ENCODE measurements around the gene PIK3IP1.
"Not testable (repeated sequence)": the region's sequence is repeated elsewhere in the genome, so short reads cannot be mapped to it uniquely, and the experiment has no call there.

The PIK3IP1 gene, protein sequence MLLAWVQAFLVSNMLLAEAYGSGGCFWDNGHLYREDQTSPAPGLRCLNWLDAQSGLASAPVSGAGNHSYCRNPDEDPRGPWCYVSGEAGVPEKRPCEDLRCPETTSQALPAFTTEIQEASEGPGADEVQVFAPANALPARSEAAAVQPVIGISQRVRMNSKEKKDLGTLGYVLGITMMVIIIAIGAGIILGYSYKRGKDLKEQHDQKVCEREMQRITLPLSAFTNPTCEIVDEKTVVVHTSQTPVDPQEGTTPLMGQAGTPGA

DNA sequence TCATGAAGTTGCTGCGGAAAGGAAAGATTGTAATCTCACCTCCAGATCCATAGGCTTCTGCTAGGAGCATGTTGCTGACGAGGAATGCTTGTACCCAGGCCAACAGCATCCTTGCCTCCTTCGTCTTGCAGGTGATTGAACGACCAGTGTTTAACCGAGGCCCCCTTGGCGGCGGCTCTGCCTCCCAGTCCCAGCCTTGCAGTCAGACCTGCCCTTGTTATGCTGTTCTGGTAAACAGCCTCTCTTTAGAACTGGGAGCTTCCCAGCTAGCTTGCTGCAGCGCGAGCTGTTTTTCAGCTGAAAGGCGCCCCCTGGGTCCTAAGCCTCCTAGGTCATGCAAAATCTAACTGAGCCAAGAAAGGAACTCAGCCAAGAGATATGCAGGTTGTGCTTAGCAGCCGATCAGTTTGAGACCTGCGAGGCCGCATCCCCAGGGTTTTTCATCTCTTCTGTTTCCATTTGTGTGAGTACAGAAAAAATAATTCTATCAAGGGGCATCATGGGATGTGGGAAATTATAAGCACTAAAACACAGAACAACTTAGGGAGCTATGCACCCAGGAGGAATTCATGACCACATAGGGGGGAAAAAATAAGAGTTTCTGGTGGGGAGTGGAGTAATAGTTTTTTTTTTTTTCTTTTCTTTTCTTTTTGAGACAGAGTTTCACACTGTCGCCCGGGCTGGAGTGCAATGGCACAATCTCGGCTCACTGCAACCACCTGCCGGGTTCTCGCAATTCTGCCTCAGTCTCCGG is at the start of gene PIK3IP1:
Gene PIK3IP1 (minus strand): TSS at position 253 of the 754 bp plus-strand sequence. CDS start 144 bp downstream, at position 109.
- DNase-seq = peak; percentile 76

DNA sequence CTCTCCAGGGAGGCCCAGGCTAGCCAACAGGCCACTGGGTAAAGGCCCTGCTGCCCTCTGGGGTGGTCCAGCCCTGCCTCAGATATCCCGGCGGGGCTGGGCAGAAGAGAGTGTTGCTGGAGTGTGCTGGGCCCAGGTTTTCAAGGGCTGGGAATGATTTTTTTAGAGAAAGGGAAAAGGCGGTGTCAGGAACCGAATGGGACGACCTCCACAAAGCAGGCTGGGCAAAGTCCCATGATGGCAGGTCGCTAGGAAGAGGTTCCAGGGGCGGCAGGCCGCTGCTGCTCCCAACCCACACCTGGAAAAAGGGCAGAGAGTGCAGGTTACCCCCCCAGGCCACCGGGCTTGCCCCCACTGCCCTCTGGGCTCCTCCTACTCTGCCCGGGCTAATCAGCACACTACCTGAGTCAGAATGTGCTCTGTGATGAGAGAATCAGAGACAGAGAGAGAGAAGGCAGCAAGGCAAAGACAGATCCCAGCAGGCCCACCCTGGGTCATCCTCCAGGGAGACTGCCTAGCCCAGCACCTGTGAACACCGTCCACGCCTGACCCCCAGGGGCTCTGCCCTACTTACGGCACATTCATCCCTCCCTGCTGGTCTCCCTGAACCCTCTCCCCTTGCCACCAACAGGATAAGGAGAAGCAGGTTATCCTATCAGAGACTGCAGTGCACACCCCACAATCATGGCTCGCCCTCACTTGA is 49.2 kb upstream of the PIK3IP1 start:
- DNase-seq = no peak

DNA sequence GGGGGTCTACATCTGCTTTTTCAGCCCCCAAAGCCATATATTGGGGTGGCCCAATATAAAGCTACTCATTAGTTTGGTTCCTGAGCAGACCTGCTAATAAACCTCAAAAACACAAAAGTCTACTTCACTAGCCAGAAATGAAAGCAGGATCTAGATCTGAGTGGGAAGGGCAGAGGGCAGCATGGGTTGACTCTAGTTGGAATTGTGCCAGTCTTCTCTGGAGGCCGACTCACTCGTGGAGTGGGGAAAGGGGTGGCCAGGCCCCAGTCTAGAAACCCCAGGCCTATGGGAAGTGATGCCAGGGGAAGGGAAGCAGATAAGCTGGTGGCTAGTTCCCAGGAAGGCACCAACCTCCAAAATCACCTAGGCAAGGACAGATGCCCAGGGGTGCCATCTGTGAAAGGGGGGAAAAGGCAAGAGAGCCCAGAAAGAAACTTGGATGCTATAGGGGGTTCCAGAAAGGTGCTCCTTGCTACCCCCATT is 48.5 kb upstream of the PIK3IP1 start:
- no peak for DNase-seq

DNA sequence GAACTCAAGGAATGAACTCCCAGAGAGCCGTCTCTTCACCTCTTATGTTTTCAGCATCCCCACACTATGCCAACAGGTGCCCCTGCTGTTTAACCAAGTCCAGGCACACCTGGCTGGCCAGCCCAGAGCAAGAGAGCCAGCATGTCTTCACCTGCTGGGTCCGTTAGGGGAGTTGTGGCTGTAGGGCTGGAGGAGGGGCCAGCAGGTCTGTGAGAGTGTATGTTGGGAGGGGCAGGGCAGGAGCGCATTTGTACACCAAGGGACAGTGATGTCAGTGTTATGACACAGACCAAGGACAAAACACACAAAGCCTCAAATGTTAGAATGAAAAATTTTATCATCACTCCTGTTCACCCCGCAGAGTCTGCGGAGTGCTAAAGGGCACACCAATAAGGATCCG is 48.1 kb upstream of the PIK3IP1 start:
- DNase-seq = no peak

DNA sequence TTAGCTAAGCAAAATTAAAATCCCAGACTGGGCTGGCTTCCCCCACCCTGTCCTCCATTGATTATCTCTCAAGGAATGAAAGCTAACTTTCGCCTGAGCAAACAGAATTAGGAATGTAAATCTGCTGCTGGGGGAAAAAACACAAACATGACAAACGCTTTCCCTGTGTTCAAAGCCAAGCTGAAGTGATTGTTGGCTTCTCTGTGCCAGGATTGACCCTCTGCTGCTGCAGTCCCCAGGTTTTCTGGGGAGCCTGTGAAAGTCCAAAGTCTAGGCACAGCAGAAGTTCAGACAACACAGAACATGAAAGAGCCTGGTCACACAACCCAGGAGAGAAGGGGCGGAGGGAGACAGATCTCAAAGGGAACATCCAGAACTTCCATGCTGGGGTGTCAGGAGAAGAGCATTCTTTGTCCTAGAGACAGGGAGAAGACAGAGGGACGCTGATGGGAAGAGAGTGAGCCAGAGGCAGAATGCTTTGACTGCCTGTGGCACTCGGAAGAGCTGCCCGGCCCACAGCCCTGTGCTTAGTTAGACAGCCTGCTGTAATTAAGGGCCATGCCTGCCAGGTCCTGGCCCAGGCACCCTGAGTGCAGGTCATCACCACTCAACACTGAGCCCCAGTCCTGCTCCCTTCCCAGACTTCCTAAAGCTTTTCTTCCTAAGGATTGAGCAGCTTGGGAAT is 47.0 kb upstream of the PIK3IP1 start:
- DNase-seq = no peak

DNA sequence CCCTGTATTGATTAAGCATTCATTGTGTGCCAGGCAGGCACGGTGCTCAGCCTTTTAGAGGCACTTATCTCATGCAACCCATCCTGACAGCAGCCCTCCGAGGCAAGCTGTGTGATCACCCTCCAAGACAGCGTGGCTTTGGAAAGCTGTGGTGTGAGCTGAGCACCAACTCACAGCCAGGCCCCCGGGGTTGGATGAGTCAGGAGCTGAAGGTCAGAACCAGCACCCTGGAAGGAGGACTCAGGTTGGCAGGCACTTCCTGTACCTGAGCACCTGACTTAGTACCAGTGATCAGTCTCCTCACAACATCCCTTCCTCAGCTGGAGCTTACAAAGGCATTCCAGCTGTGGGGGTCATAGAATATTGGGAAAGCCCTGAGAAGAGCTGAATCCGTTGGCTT is 44.9 kb upstream of the PIK3IP1 start:
- DNase-seq = no peak

DNA sequence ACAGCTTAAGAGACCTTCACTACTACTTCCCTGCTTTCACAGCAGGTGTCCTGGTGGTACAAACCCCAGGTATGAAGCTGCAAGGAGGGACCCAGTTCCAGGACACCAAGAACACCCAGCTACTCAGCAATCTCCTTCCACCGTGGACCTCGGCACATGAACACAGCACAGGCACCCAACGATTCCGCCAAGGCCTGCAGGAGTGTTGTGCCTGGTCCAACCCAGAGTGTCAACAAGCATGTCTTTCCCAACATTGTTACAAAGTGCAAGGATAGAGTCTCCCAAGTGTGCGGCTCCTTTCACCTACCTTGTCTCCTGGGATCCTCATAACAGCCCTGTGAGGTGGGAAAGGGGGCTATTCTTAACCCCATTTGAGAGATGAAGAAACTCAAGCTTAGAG is 42.0 kb upstream of the PIK3IP1 start:
- DNase-seq = no peak

DNA sequence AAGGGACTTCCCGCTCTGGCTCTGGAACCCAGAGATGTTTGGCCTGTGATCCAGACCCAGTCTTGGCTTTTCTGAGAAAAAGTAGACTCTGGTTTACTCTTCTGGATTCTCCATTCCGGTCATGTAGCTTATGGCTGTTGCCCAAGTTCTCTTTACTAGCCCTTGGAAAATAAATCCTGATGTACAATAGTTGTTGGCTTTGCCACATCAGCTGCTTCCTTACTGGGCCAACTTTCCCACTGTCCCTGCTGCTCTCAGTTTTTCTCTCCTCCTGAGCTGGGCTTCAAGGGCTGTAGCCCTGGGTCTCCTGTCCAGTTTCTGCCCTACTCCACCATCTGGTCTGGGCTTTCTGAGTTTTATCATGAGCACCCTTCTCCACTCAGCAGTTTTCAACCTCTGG is 41.4 kb upstream of the PIK3IP1 start:
- no peak for DNase-seq

DNA sequence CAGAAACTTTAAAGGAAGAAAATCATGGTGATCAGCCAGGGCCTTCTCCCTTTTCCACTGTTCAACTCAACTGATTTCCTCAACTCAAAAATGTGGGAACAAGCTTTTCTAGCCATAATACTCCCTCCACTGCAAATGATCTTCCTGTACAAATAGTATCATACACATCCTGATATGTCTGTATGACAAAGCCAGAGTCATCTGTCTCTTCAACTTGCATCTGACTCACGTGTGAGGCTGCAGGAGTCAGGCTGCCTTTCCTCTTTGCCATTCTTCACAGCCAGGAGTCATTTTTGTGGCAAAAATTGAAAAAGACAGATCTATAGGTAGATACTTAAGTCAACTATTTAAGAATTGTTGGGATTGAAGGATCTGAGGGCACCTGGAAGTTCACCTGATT is 40.6 kb upstream of the PIK3IP1 start:
- DNase-seq = no peak

DNA sequence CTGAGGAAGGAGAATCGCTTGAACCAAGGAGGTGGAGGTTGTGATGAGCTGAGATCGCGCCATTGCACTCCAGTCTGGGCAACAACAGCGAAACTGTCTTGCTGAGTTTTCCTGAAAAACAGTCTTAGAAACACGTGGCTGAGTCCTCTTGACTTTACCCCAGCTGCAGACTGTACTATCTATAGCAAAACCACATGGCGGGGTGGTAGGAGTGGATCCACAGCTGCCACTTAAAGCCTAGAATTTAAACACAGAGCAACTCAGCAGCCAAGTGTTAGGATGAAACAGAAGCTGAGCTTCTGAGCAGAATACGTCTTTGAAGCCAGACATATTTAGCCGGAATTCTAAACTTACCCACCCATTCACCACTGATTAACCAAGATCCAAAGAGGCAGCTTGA is 39.7 kb upstream of the PIK3IP1 start:
- no peak for DNase-seq

DNA sequence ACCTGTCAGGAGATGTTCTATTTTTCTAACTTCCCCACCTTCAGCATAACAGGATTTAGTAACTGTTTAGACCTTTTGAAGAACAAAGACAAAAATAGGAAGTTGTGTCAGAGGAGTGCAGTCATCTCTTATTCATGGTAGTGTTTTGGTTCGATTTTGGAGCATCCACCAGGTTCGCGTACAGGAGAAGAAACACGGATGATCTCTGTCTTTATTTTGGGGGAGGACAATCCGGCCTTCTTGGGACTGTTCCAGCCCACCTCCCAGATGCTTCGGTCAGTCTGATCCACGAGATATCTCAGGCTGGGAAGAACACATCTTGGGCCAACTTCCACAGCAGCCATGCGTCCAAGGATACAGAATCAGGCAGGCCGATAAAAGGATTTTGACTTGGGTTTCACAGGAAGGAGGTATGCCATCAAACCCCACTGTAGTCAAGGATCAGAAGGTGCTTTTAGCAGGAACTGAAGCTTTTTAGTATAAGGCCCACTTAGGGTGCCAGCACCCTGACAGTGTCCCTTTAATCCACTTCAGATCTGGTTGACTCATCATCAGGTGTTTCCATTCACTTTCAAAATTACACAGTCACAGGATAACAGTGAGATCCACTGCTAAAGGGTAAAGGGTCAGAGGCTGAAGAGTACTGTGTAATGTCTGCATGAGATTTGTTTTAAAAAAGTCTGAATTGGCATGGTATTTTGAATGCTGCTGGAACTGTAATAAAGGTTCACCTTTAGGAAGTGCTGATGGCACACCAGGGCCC is 37.3 kb upstream of the PIK3IP1 start:
- DNase-seq = no peak

DNA sequence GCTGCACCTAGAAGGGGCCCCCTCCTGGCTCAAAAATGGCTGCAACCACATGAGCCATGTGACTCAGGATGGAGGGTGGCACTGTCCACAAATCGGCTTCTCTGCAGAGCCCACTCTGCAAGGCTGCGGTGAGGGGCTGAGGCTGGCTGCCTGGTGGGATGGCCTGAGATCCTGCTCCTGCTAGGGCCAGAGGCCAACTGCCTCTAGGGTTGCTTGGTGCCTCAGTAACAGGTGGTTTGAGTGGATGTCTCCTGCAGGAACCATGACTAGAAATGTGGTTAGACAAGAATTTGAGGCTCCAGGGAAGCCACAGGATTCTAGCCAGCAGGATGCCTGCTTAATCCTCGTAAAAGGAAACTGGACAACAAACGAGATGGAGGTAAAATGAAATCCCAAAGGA is 36.7 kb upstream of the PIK3IP1 start:
- no peak for DNase-seq

DNA sequence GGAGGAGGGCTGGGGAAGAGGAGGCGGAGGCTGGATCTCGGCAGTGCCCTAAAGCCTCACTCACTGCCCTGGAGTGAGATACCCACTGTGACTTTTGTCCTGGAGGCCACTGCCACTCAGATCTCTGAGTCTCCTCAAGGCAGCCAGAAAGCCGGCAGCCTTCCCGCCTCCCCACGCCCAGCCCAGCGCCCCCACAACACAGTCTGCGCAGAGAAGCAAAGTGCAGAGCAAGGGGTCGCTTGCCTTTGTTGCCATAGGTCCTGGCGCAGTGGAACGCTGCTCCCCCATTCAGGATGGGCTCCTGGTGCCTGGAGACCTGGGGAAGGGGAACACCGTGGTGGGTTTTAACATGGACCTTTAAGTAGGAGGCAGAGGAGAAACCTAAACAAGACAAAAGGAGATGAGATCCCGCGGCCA is 36.3 kb upstream of the PIK3IP1 start:
- no peak for DNase-seq

DNA sequence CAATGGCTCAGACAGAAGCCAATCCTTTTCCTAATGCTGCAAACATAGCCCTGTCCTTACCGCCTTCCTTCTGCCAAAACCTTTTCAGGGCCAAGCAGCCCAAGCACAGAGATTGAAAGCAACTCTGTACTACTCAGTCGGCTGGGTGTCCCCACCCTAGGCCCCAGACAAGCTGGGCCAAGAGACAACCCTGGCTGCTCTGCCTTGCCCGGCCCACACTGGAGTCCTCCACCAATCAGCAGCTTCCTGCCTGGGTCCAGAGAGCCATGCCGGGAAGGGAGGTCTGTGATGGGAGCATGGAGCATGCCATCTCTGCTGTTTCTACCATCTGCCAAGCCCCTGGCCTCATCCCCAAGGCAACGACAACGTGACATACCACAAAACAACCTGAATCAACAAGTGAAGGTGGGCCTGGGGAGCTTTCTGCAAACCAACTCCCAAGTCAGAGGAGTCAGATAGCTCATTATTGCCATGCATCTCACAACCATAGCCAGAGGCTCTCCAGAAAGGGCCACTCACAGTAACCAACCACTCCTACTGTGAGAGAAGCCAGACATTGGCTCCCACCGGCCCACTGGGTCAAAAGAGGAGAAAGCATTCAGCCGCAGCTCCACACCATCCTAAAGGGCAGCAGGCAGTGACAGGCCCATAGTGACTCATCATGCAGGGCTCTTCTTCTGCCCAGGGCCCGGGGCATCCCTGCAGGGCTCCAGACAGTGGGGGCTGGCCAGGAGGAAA is 35.7 kb upstream of the PIK3IP1 start:
- no peak for DNase-seq

DNA sequence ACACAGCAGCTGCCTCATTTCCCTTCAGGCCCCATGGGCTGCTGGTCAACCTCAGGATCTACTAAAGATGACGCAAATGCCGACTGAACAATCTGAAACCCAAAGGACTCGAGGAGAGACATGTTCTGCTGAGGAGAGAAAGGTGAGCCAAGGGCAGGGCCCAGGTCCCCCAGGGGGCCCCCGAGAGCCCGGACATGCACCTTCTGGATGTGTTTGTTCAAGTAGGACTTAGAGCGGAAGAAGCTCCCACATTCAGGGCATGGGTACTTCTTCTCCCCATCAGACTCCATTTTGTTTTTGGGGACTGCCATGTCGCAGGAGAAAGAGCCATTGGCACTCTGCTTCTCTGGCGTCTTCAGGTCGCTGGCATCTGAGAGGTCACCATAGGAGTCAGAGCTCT is 34.6 kb upstream of the PIK3IP1 start:
- no peak for DNase-seq

DNA sequence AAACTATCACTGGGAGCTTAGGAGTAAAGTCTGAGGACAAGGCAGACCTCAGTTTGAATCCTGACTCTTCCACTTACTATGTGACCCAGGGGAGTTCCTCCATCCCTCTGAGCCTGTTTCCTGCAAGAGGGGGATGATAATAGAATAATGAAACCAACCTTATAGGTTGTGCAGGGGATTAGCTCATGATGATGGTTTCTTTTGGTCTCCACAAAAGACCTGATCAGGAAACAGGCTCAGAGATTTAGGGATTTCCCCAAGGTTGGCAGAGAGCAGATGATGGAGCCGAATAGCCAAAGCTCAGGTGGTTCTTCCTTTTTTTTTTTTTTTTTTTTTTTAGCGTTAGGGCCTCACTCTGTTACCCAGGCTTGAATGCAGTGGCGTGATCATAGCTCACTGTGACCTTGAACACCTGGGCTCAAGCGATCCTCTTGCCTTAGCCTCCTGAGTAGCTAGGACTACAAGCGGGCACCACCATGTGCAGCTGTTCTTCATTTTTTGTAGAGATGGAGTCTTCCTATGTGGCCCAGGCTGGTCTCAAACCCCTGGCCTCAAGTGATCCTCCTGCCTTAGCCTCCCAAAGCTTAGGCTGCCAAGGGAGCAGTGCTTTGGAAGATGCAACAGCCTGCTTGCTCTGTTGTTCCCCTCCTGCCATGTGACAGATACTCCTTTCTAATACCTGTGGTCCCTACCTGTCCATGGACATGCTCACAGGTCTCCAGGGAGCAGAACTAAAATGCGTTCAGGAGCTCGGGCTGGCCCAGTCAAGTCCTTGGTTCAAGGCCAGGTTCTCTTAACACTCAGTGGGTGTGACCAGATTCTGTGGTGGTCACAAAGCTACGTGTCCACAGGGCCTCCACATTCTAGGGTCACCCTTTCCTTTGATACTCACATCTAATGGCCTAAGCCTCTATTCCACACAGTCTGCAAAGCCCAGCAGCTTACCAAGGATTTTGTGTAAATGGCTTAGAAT is 31.6 kb upstream of the PIK3IP1 start:
- no peak for DNase-seq

DNA sequence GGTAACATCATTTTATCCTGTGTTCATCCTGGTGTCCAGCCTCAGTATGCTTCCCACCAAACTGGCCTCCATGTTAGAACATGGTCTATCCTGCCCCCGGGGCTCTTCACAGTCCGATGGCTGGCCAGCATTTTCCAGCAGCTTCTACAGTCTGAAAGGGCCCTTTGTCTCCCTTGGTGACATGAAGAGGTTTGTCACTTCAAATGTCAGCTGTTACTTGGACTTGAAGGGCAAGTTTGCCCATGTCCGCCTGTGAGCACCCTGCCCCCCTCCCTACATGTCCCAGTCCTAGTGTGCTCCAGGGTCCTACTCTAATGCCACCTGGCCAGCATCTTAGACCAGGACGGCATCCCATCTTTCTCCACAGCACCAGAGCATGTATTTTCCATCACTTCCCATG is 29.1 kb upstream of the PIK3IP1 start:
- DNase-seq = no peak

DNA sequence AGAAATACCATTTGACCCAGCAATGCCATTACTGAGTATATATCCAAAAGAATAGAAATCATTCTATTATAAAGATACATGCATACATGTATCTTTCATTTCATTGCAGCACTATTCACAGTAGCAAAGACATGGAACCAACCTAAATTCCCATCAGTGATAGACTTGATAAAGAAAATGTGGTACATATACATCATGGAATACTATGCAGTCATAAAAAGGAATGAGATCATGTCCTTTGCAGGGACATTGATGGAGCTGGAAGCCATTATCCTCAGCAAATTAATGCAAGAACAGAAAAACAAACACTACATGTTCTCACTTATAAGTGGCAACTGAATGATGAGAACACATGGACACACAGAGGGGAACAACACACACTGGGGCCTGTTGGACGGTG is 21.9 kb upstream of the PIK3IP1 start:
- not testable (repeated sequence) for DNase-seq

DNA sequence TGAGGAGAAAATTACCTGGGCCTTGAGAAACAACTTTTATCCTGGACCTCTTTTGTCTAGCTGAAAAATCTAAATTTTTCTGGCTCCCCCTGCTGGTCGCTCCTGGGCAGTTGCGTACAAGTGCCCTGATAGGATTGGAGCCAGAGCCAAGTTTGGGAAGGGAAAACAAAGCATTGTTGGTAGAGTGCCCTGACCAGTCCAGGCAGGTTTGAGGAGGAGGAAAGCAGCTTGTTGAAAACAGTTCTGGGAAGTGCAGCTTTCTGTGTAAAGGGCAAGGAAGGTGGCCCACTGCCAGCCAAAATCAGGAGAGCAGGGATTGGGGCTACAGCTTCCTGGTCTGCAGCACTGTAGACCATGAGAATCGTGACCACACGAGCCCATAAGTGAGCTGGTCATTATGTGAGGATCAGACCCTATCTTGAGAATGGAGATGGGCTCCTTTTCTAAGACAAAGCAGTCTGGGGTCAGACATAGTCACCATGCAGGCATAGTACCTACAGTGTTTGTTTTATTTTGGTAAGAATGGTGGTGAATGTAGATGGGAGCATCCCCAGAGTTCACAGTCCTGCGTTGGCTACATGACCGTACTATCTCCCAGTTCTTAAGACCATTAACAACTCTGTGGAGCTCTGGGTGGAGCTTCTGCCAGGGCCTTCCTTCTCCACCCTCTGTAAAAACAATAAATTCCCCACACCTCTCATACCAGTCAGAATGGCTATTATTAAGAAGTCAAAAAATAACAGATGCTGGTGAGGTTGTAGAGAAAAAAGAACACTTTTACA is 21.3 kb upstream of the PIK3IP1 start:
- peak; percentile 84 for DNase-seq

DNA sequence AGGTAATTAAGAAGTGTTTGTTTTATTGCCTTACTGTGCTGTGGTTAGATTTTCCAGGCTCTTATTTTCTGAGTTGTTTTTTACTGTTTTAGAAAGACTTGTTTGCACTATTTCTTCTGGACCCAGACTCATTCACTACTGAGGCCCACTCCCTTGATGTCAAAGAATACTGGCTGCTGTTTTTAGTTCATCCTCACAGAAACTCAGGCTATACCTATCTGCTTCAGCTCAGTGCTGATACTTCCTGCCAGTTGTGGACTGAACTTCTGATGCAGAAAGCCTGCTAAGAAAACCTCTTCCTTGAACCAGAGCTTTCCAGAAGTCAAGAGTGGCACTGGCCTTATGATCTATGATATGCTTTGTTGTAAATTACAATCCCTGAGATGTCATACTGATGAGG is 15.9 kb upstream of the PIK3IP1 start:
- DNase-seq = no peak
